NB4 (cell line): ENCODE results near the gene CHCHD6.

Source experiments
- CTCF ChIP-seq: IDR thresholded peaks from one replicate; pipeline ENCODE4 v1.5.1; 2012; ENCODE audit warnings: low read depth, low read length
- MYC ChIP-seq: IDR thresholded peaks from 2 replicates; pipeline ENCODE4 v1.6.1; 2011; ENCODE audit warnings: low read depth, low read length
- POLR2A ChIP-seq: IDR thresholded peaks from 2 replicates; pipeline ENCODE4 v1.6.1; 2011; ENCODE audit warnings: mild to moderate bottlenecking; ENCODE audit not compliant: insufficient read length; ENCODE audit errors: extremely low read depth

GRCh38 chr3:126925411-126926171 lies 221.6 kb downstream of the CHCHD6 start:
- TF ChIP-seq CTCF = no peak
- TF ChIP-seq MYC = no peak
- no peak for TF ChIP-seq POLR2A
